Measurements from ENCODE around the gene DCANP1. TPM values are rescaled to one million over a fixed set of nuclear protein-coding genes. Genes with fewer than 3 reads are reported as not detected.

Gene DCANP1
- total RNA-seq, 1 donor from 2014 or later, result not detected

Small RNA genes lying within 50 kb of the gene (small RNA-seq; reads per million reads assigned to genes)
- gene DCANP1, result not detected

Other genes with a start within 250 kb of the DCANP1 start
- gene MACROH2A1, start 48.1 kb downstream of the DCANP1 start, total RNA-seq, result 86.1 TPM
- gene TIFAB, start 5.0 kb upstream of the DCANP1 start, total RNA-seq, result 0.52 TPM
- not detected for gene NEUROG1, start 88.6 kb upstream of the DCANP1 start, total RNA-seq
- gene CXCL14, start 131.6 kb upstream of the DCANP1 start, total RNA-seq, result 19.8 TPM

Data from skeletal muscle tissue (tissue), 2 donors.